H9 (cell line): ENCODE results near the gene DOCK10. TPM values are rescaled to one million over a fixed set of nuclear protein-coding genes. Genes with fewer than 3 reads are reported as not detected.

Experiments
- DNase-seq: peaks from one replicate; pipeline ENCODE4 v3.0.0-alpha.2; 2017
- H2AFZ ChIP-seq: one replicate; pipeline ENCODE4 v1.6.1; 2013; ENCODE audit warnings: mild to moderate bottlenecking, low read length, control low read depth, moderate library complexity
- H2AK5ac ChIP-seq: 2 replicates; pipeline ENCODE4 v1.6.1; 2013; ENCODE audit warnings: low read length, control low read depth, mixed read lengths; ENCODE audit not compliant: insufficient read length
- H2BK120ac ChIP-seq: one replicate; pipeline ENCODE4 v1.6.1; 2013; ENCODE audit warnings: low read depth, mild to moderate bottlenecking, low read length, control low read depth, inconsistent platforms; ENCODE audit not compliant: poor library complexity, severe bottlenecking
- H2BK12ac ChIP-seq: 2 replicates; pipeline ENCODE4 v1.6.1; 2013; ENCODE audit warnings: low read length, control low read depth, mixed read lengths, low read depth; ENCODE audit not compliant: insufficient read length
- H2BK15ac ChIP-seq: 2 replicates; pipeline ENCODE4 v1.6.1; 2013; ENCODE audit warnings: low read depth, low read length, control low read depth
- H2BK20ac ChIP-seq: one replicate; pipeline ENCODE4 v1.6.1; 2013; ENCODE audit warnings: low read depth, mild to moderate bottlenecking, low read length, control low read depth, inconsistent platforms; ENCODE audit not compliant: poor library complexity, severe bottlenecking
- H2BK5ac ChIP-seq: 2 replicates; pipeline ENCODE4 v1.6.1; 2013; ENCODE audit warnings: low read length, control low read depth, mixed read lengths; ENCODE audit not compliant: insufficient read length
- H3K14ac ChIP-seq: 2 replicates; pipeline ENCODE4 v1.6.1; 2013; ENCODE audit warnings: low read length, control low read depth; ENCODE audit not compliant: insufficient read depth
- H3K18ac ChIP-seq: 2 replicates; pipeline ENCODE4 v1.6.1; 2013; ENCODE audit warnings: low read depth, mild to moderate bottlenecking, mixed read lengths, low read length, control low read depth; ENCODE audit not compliant: insufficient read length
- H3K23ac ChIP-seq: 2 replicates; pipeline ENCODE4 v1.6.1; 2013; ENCODE audit warnings: low read length, control low read depth, mixed read lengths, low read depth; ENCODE audit not compliant: insufficient read length
- H3K23me2 ChIP-seq: 2 replicates; pipeline ENCODE4 v1.6.1; 2013; ENCODE audit warnings: low read depth, mild to moderate bottlenecking, mixed read lengths, low read length, control low read depth; ENCODE audit not compliant: insufficient read length, poor library complexity, severe bottlenecking
- H3K27ac ChIP-seq: 2 replicates; pipeline ENCODE4 v1.5.1; 2013; ENCODE audit warnings: low read length, control low read depth, mixed read lengths, low read depth; ENCODE audit not compliant: insufficient read length
- H3K27me3 ChIP-seq: 2 replicates; pipeline ENCODE4 v1.6.1; 2013; ENCODE audit warnings: low read length, control low read depth, inconsistent platforms; ENCODE audit not compliant: insufficient read depth
- H3K4ac ChIP-seq: 2 replicates; pipeline ENCODE4 v1.6.1; 2013; ENCODE audit warnings: low read depth, mild to moderate bottlenecking, control low read depth, inconsistent platforms, low read length, moderate library complexity
- H3K4me1 ChIP-seq: 2 replicates; pipeline ENCODE4 v1.6.1; 2013; ENCODE audit warnings: low read length, control low read depth, inconsistent platforms; ENCODE audit not compliant: insufficient read depth
- H3K4me2 ChIP-seq: 2 replicates; pipeline ENCODE4 v1.6.1; 2013; ENCODE audit warnings: low read length, control low read depth, mixed read lengths; ENCODE audit not compliant: insufficient read length, insufficient read depth
- H3K56ac ChIP-seq: 2 replicates; pipeline ENCODE4 v1.6.1; 2013; ENCODE audit warnings: low read depth, mild to moderate bottlenecking, mixed read lengths, low read length, control low read depth; ENCODE audit not compliant: insufficient read length
- H3K79me1 ChIP-seq: 2 replicates; pipeline ENCODE4 v1.6.1; 2013; ENCODE audit warnings: low read depth, mild to moderate bottlenecking, moderate library complexity, low read length, control low read depth, inconsistent platforms; ENCODE audit not compliant: insufficient read depth, poor library complexity, severe bottlenecking
- H3K79me2 ChIP-seq: 2 replicates; pipeline ENCODE4 v1.6.1; 2013; ENCODE audit warnings: low read length, control low read depth, inconsistent platforms; ENCODE audit not compliant: insufficient read depth
- H3K9ac ChIP-seq: 2 replicates; pipeline ENCODE4 v1.6.1; 2013; ENCODE audit warnings: low read length, control low read depth, mixed read lengths; ENCODE audit not compliant: insufficient read length; ENCODE audit errors: extremely low read depth
- H3K9me3 ChIP-seq: one replicate; pipeline ENCODE4 v1.6.1; 2013; ENCODE audit warnings: low read depth, low read length, inconsistent platforms; ENCODE audit not compliant: control insufficient read depth
- H3T11ph ChIP-seq: one replicate; pipeline ENCODE4 v1.6.1; 2013; ENCODE audit warnings: mild to moderate bottlenecking, low read length, control low read depth, inconsistent platforms
- H4K20me1 ChIP-seq: one replicate; pipeline ENCODE4 v1.6.1; 2013; ENCODE audit not compliant: control insufficient read depth, insufficient read length, insufficient read depth
- H4K5ac ChIP-seq: 2 replicates; pipeline ENCODE4 v1.6.1; 2013; ENCODE audit warnings: low read depth, mild to moderate bottlenecking, mixed read lengths, low read length, control low read depth; ENCODE audit not compliant: insufficient read length
- H4K8ac ChIP-seq: replicated peaks from 2 replicates; pipeline ENCODE4 v1.6.1; 2013; ENCODE audit warnings: low read length, control low read depth, mixed read lengths, low read depth; ENCODE audit not compliant: insufficient read length
- H4K91ac ChIP-seq: 2 replicates; pipeline ENCODE4 v1.6.1; 2013; ENCODE audit warnings: low read depth, mild to moderate bottlenecking, moderate library complexity, mixed read lengths, low read length, control low read depth; ENCODE audit not compliant: insufficient read length
- H3K27ac Mint-ChIP-seq, 3 experiments: 2 replicates in 2 of 3; 3 replicates in 1 of 3; pipeline ENCODE4 v1.8.0; 2020 to 2021; ENCODE audit warnings: mixed read lengths in 3 of 3, mild to moderate bottlenecking in 1 of 3, moderate library complexity in 1 of 3
- H3K27me3 Mint-ChIP-seq: 2 replicates; pipeline ENCODE4 v1.8.0; 2021; ENCODE audit warnings: low read depth, mild to moderate bottlenecking, moderate library complexity, mixed read lengths
- H3K36me3 Mint-ChIP-seq, 3 experiments: 2 replicates in 2 of 3; 3 replicates in 1 of 3; pipeline ENCODE4 v1.8.0; 2020 to 2021; ENCODE audit warnings: low read depth in 3 of 3, mixed read lengths in 3 of 3; ENCODE audit not compliant: insufficient read depth in 1 of 3
- H3K4me1 Mint-ChIP-seq, 2 experiments: 2 replicates each; pipeline ENCODE4 v1.8.0; 2020; ENCODE audit warnings: mixed read lengths in 2 of 2
- H3K4me3 Mint-ChIP-seq, 2 experiments: 2 replicates in 1 of 2; 3 replicates in 1 of 2; pipeline ENCODE4 v1.8.0; 2020 to 2021; ENCODE audit warnings: mild to moderate bottlenecking in 2 of 2, mixed read lengths in 2 of 2, moderate library complexity in 1 of 2
- H3K9me3 Mint-ChIP-seq, 2 experiments: 2 replicates in 1 of 2; 3 replicates in 1 of 2; pipeline ENCODE4 v1.8.0; 2020; ENCODE audit warnings: mild to moderate bottlenecking in 2 of 2, mixed read lengths in 2 of 2, moderate library complexity in 1 of 2
- WGBS: extraction: QIAGEN DNeasy Blood & Tissue Kit; methylation state at CpG from one replicate; pipeline ENCODE4 v1.1.7; 2013; ENCODE audit warnings: missing lambda C conversion rate, low lambda C conversion rate, mixed read lengths; ENCODE audit not compliant: insufficient read length; ENCODE audit errors: extremely low coverage; 5-methylcytosine and 5-hydroxymethylcytosine counted together
- total RNA-seq: library from RNA; stranded (reverse); gene quantifications from 2 replicates; pipeline ENCODE4 v1.2.1, GENCODE V29; 2021
- TF ChIP-seq, protein P1 (sequence below): fragments of 200-600 bp; sonication (generic); conservative IDR thresholded peaks from 3 replicates; pipeline ENCODE4 v1.8.0; 2021; ENCODE audit warnings: antibody characterized with exemption, mild to moderate bottlenecking

Gene DOCK10
- total RNA-seq, 1 experiment from 2014 or later = 0.79 TPM

DNA sequence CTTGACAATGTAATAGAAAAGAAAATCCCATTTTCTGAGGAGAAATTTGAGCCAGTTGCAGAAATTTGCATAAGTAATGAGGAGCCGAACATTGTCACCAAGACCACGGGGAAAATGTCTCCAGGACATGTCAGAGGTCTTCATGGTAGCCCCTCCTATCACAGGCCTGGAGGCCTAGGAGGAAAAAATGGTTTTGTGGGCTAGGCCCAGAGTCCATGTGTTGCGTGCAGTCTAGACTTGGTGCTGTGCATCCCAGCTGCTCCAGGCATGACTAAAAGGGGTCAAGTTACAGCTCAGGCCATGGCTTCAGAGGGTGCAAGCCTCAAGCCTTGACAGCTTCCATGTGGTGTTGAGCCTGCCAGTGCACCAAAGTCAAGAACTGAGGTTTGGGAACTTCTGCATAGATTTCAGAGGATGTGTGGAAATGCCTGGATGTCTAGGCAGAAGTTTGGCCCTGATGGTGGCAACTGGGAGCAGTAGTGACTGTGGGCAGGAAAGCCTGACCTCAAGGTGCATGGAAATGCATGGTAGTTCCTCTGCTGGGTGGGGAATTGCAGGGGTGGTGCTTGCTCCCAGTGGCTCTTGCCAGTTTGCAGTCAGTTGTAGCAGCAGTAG is 284.2 kb downstream of the DOCK10 start:
- no peaks in the 10 kb centered on the region for H3K27me3 Mint-ChIP-seq

More for the DNA sequence above, 284.2 kb downstream of the DOCK10 start:
- no peak overlapping the region for H4K8ac ChIP-seq
- peaks cover 9% of the 10 kb centered on the region for H3K9me3 ChIP-seq
- no peak overlapping the region for H3K56ac ChIP-seq
- no peak for DNase-seq
- TF ChIP-seq, protein P1, sequence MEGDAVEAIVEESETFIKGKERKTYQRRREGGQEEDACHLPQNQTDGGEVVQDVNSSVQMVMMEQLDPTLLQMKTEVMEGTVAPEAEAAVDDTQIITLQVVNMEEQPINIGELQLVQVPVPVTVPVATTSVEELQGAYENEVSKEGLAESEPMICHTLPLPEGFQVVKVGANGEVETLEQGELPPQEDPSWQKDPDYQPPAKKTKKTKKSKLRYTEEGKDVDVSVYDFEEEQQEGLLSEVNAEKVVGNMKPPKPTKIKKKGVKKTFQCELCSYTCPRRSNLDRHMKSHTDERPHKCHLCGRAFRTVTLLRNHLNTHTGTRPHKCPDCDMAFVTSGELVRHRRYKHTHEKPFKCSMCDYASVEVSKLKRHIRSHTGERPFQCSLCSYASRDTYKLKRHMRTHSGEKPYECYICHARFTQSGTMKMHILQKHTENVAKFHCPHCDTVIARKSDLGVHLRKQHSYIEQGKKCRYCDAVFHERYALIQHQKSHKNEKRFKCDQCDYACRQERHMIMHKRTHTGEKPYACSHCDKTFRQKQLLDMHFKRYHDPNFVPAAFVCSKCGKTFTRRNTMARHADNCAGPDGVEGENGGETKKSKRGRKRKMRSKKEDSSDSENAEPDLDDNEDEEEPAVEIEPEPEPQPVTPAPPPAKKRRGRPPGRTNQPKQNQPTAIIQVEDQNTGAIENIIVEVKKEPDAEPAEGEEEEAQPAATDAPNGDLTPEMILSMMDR = no peak
- Mint-ChIP-seq H3K9me3 (peaks cover 41 to 44% of the 10 kb centered on the region in 2 experiments), H3K36me3 (peaks cover 21 to 30% (median 23%) of the 10 kb centered on the region in 3 experiments), H3K4me3 (no peak overlapping the region), H3K4me1 (no peaks in the 10 kb centered on the region), H3K27ac (peak overlapping the region in 1 of 3 experiments; percentile 77; a peak in 1 of 7 replicates)
- no peak overlapping the region for H3K23ac ChIP-seq
- no peak overlapping the region for H2BK12ac ChIP-seq
- no peak overlapping the region for H2AFZ ChIP-seq
- no peak overlapping the region for H2BK5ac ChIP-seq
- no peak overlapping the region for H4K5ac ChIP-seq
- no peaks in the 10 kb centered on the region for H3K27me3 ChIP-seq
- no peaks in the 10 kb centered on the region for H3K4me1 ChIP-seq
- no peaks in the 10 kb centered on the region; the same call in 1 of the 2 replicates for H3K79me2 ChIP-seq
- no peaks in the 10 kb centered on the region for H4K20me1 ChIP-seq
- H2AK5ac ChIP-seq = no peak overlapping the region
- H3K14ac ChIP-seq = no peak overlapping the region; the same call in 1 of the 2 replicates
- no peak overlapping the region for H2BK20ac ChIP-seq
- no peak overlapping the region for H4K91ac ChIP-seq
- H3K79me1 ChIP-seq = no peaks in the 10 kb centered on the region
- no peak overlapping the region for H3K4me2 ChIP-seq
- no peak overlapping the region for H3K18ac ChIP-seq
- no peak overlapping the region; the same call in 1 of the 2 replicates for H2BK15ac ChIP-seq
- H3K9ac ChIP-seq = no peak overlapping the region
- no peaks in the 10 kb centered on the region for H3K23me2 ChIP-seq
- no peak overlapping the region for H2BK120ac ChIP-seq
- no peak overlapping the region for H3K27ac ChIP-seq
- WGBS = no CpG with 5 or more reads among the region's 3 CpGs
- no peak overlapping the region for H3T11ph ChIP-seq
- no peak overlapping the region for H3K4ac ChIP-seq
